ENCODE data around the gene SMIM44.
"Not testable (repeated sequence)": the region's sequence is repeated elsewhere in the genome, so short reads cannot be mapped to it uniquely, and the experiment has no call there.

The SMIM44 gene

DNA sequence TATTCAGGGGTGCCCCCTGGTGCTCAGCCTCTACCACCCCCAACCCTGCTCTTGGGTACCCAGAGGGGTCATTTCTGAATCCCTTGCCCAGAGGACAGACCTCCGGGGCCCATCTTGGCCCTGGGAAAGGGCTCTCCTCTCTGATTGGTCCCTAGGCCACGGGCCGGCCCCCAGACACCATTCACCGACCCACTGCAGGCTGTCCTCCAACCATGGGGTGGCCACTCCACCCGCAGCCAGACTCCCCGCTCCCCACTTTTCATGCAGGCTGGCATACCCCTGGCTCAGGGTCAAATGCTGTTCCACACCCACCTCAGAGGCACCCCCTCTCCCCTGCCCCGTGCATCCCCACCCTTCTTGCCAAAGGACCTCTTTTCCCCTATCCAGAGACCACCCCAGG lies 17.7 kb downstream of the SMIM44 start:
- no peak for DNase-seq (ENCODE audit: low read depth, low spot score)
- no peak overlapping the region for H3K4me3 ChIP-seq (ENCODE audit: low read length)

DNA sequence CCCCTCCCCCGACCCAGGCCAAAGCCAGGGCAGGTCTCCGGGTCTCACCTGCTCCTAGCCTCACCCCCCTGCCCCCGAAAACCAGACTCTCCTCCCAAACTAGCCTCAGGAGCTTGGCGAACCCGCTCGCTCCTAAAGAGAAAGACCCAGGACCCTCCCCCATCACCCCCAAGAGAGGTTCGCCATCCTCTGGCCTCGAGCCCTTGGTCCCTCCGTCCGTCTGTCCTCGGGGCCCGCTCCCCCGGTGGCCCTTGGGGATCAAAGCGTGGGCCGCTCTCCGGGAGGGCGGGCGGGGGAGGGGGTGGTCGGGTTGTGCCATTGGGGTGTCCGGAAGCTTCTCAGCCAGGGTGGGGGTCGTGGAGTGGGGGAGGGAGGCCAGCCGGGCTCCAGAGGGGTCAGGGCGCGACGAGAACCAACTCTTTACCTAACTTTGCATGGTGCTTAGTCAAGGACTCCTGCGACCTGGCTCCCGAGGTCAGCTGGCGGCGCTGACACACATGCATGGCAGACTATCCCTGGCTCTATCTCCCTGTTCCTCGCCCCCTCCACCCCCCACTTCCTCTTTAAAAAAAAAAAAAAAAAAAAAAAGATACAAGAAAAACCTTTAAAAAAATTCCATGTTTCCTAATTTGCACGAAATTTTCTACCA lies 18.5 kb downstream of the SMIM44 start:
- no peak overlapping the region for H3K4me3 ChIP-seq (ENCODE audit: low read length)
- DNase-seq (ENCODE audit: low read depth, low spot score): no peak

DNA sequence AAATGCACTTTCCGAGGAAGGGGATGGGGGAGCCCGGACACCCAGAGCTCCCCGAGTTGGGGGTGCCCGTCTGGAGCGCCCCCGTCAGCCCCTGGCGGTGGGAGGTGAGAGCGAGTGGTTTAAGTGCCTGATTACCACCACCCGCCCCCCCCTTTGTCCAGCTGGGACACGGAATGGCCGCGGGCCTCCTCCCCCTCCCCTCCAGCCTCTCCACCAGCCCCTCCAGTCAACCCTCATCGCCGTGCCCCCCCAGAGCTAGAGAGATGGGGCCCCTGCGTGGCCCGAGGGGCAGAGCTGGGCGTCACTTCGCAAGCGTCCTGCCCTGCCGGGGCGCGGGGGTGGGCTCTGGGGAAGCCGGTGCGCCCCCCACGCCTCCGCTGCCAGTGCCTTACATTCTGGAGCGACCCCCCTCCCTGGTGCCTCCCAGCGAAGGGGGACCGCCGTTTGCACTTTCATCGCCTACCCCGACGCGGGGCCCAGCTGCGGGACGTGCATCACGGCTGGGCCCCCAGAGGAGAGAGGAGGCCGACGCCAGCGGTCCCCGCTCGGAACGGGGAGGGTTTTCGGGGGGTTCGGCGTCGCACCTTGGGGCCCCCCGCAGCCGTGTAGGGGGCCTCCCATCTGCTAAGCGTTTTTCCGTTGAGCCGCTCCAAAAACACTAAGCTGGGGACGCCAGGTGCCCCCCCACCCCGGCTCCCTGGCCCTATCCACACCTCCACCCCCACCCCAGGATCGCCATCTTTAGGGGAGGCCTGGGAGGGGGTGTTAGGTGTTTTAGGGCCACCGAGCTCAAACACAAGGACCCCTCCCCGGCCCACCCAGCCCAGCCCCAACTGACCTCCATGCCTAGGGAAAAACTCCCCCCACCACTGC lies 19.3 kb downstream of the SMIM44 start:
- DNase-seq (ENCODE audit: low read depth, low spot score): no peak
- no peak overlapping the region for H3K4me3 ChIP-seq (ENCODE audit: low read length)

DNA sequence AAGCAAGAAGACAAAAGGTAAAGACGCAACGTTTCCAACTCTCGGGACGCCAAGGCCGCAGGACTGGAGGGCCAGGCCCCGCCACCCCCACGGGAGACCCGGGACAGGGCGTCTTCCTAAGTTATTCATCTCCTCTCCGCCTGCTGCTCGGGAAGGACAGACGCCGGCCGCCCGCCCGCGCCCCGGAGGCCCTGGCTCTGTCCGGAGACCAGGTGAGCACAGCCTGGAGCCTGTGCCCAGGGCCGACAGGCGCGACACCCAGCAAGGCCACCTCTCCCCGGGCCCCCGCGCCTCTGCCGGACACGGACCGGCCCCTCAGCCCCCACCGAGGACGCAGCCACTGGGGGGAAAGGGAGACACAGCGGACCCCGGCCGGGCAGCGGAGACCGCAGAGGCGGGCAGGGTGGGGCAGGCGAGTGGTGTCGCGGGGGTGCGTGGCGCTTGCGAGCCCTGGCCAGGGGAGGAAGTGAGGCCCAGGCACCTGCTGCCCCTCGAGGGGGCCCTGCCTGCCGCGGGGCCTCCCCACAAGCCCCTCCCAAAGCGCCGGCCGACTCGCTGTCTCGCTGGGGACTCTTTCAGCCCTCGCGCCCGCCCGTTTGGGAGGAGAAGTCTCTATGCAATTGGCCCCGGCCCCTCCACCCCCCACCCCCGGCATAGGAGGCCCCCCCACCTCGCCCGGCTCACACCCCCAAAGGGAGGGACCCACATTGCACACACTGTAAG lies 20.1 kb downstream of the SMIM44 start:
- no peak for DNase-seq (ENCODE audit: low read depth, low spot score)
- no peak overlapping the region for H3K4me3 ChIP-seq (ENCODE audit: low read length)

DNA sequence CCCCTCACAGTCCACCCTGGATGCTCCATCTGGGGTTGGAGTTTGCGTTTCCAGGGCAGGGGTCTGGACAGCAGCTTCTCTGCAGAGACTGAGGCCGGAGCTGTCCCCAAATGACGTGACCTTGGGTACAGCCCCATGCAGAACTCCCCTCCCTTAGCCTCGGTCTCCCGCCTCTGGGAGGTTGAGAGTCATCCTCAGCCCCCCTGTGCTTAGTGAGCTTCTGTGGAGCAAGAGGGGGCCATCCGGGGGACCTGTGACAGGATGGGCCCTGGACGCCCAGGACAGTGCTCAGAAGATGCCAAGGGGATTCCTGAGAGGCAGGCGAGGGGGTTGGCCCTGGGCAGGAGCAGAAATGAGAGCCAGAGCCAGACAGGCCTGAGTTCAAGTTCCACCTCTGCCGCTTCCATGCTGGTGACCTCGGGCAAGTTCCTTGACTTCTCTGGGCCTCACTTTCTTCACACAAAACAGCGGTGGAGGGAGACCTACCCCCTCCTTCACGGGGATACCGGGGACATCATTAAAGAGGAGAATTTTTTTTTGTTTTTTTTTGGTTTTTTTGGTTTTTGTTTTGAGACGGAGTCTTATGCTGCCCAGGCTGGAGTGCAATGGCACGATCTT lies 23.2 kb downstream of the SMIM44 start:
- H3K4me3 ChIP-seq (ENCODE audit: low read length): no peak overlapping the region
- DNase-seq (ENCODE audit: low read depth, low spot score): no peak

DNA sequence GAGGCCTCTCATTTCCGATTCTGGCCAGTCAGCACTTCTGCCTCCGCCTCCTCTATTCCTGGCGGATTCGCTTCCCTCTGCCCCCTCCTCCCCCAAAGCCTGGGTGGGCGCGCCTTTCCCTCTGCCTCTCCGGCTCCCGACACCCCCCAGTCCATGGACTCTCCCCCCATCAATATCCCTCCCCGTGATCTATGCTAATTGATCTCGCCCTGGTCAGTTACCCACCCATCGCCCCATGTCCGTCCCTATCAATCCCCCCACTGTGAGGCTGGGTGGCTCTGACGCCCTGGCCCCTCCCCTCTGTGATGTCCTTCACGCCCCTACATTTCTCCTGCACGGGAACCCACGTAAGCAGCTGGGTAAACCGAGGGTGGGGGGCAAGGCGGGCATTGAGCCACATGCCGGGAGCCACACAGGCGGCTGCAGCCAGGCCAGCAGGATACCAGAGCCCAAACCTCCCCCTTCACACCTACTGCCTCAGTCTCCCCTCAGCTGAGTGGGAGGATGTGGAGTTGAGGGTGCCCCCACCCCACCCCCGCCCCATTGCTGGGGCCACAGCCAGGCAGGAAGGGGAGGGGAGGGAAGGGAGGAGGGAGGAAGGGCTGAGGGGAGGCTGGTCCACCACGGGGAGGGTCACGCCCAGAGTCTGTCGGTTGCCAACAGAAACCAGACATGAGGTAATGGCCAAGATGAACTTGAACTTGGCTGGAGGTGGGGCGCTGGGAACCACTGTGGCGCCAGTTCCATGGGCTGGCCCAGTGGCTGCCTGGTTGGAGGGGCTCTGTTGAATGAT lies 24.0 kb downstream of the SMIM44 start:
- no peak overlapping the region for H3K4me3 ChIP-seq (ENCODE audit: low read length)

DNA sequence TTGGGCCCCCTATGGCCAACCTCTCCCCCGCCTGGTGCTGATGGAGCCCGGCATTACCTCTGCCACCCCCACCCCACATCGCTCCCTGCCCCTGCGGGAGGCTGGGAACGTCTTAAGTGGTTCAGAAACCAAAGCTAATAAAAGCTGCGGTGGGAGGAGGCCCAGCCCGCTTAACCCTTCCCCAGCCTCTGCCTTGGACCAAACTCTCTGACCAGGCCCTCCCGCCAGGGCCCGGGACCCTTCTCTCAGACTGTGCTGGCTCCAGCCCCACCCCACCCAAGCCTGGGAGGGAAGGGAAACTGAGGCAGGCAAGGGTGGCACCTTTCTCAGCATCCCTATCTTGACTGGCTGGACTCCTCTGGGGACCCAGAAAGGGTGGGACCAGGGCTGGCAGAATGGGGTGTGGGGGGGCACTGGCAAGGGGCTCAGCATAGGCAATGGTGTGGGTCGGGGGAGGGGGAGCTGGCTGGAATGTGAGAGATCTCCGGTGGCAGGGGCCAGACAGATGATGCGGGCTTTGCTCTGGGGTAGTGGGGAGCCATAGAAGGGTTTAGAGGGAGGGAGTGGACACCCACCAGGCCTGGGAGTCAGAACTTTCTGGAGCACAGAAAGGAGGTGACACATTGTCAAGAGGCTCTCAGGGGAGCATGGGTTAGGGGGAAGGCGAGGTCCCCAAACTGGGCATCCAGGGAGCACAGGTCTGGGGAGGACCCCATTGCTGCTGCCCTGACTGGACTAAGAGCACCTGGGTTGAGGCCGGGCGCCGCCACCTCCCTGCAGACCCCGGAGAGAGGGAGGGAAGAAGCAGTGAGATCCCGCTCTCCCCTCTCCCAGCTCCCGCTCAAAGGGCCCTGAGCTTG lies 24.8 kb downstream of the SMIM44 start:
- DNase-seq (ENCODE audit: low read depth, low spot score): no peak
- no peak overlapping the region for H3K4me3 ChIP-seq (ENCODE audit: low read length)

More for the DNA sequence above, 24.0 kb downstream of the SMIM44 start:
- no peak for DNase-seq (ENCODE audit: low read depth, low spot score)

DNA sequence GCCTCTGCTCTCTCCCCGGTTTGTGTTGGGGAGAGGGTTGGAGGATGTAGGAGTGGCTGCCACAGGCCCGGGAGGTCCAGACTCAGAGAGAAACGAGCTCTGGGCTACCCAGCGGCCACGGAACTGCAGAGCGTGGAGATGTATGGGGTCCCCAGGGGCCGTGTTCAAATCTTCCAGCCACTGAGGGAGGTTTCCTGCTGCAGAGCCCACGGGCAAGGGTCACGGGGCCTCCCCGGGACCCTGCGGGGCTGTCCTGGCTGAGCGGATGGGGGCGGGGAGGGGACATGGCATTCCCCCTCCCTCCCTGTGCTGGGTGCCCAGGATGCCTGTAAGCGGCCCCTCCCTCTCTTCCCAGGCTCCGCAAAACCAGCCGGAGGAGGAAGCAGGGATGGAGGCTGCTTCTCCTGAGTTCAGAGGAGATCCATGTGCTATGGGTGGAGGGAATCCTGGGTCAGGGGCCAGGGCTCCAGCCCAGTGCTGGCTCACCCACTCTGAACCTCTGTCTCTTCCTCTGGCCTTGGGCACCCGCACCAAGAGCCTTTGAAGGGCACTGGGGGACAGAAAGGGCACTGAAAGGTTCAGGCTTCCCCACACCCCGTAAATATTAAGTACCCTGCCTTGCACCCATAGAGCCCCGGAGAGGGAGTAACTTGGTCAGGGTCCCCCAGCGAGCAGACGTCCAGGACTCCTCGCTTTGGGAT lies 25.6 kb downstream of the SMIM44 start:
- H3K4me3 ChIP-seq (ENCODE audit: low read length): no peak overlapping the region
- no peak for DNase-seq (ENCODE audit: low read depth, low spot score)

DNA sequence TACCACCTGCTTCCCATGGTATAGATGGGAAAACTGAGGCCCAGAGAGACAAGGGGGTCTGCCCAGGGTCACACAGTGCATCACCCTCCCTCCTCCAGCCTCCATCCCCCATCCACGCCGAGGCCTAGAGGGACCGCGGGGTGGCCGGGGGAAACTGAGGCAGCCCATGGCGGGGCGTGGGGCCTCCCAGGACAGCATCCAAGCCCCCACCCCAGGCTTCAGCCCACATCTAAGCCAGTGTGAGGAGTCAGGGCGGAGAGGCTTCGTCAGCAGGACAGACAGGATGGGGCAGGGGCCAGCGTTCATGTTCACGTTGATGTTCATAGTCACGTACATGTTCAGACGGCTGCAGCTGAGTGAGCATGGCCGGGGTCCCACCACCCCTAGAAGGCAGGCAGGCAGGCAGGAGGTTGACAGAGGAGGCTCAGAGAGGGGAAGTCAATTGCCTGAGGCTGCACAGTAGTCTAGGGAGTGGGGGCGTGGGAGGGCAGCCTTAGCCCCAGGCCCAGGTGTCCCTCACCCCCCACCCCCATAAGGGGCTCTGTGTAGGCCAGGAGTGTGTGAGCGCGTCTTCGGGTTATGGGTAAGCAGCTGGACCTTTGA lies 26.2 kb downstream of the SMIM44 start:
- no peak for DNase-seq (ENCODE audit: low read depth, low spot score)
- no peak overlapping the region for H3K4me3 ChIP-seq (ENCODE audit: low read length)

DNA sequence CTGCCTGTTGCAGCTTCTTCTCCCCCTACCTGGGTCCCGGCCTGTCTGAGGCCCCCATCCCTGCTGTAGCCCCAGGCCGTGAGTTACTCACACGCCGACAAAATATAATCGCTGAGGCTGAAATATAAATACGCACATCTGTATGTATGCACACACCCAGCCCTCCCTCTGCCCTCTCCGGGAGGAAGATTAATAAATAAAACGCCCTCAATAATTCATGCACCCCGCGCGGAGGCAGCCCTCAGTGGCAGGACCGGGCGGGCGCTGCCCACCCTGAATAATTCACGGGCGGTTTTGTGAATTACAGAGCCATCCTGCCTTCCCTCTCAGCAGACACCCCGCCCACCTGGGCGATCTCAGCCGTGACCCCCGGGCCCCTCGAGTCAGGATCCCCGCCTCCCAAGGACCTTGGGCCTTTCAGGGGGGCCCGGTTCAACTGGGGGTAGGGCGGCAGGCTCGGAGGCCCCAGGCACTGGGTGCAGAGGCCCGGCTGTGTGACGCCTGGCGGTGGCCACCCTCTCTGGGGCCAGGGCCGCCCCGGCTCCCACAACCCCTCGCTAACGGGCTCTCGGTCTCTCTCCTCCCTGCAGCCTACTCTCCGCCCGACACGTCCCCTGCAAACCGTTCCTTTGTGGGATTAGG lies 27.2 kb downstream of the SMIM44 start:
- no peak overlapping the region for H3K4me3 ChIP-seq (ENCODE audit: low read length)
- no peak for DNase-seq (ENCODE audit: low read depth, low spot score)

DNA sequence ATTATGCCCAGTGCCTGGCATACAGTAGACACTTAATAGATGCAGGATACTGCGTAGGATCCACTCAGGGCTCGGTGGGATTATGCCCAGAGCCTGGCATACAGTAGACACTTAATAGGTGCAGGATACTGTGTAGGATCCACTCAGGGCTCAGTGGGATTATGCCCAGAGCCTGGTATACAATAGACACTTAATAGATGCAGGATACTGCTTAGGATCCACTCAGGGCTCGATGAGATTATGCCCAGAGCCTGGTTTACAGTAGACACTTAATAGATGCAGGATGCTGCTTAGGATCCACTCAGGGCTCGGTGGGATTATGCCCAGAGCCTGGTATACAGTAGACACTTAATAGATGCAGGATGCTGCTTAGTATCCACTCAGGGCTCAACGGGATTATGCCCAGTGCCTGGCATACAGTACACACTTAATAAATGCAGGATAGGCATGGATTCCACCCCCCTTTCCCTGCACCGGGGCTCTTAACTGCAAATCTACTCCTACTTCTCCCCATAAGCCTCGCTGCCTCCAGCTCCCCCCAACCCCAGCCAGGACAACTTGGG lies 27.8 kb downstream of the SMIM44 start:
- no peak overlapping the region for H3K4me3 ChIP-seq (ENCODE audit: low read length)
- no peak for DNase-seq (ENCODE audit: low read depth, low spot score)

DNA sequence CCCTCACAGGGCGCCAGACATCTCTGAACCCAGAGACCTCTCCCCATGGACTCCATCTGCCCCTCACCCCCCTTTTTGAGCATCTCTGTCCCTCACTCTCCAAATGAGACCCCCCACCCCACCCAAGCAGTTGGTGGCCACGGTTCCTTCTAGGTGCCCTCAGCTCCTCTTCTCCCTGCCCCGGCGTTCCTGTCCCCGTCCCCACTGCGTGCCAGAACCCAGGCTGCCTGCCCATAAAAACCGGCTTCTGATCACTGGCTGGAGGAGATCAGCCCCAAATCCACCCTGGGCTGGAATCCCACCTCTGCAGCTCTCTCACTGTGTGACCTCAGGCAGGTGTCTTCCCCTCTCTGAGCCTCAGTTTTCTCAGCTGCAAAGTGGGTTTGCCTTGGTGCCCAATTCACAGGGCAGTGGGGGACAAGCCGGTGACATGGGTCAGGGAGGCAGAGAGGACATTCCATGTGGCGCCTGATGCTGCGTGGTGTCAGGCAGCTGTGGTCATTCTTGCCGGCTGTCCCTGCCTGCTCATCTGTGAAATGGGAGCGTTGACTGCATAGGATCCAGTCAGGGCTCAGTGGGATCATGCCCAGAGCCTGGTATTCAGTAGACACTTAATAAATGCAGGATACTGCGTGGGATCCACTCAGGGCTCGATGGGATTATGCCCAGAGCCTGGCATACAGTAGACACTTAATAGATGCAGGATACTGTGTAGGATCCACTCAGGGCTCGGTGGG lies 28.4 kb downstream of the SMIM44 start:
- no peak for DNase-seq (ENCODE audit: low read depth, low spot score)
- H3K4me3 ChIP-seq (ENCODE audit: low read length): no peak overlapping the region

DNA sequence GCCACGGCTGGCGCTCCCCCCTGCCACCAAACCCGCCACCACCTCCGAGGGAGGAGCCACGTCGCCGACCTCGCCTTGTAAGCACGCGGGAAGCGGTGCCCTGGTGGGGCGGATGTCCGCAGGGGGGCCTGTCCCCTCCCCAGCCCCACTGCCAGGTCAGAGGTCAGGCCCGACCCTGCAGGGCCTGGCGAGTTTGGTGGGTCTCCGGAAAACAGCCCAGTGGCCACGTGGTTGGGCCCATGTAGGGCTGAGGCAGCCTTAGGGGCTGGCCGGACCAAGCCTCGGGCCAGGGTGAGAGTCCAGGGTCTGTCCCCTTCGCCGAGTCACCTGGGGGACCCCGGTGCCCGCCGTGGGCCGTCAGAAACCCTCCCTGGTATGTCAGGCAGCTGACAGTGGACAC lies 29.4 kb downstream of the SMIM44 start:
- H3K4me3 ChIP-seq (ENCODE audit: low read length): no peak overlapping the region
- no peak for DNase-seq (ENCODE audit: low read depth, low spot score)

DNA sequence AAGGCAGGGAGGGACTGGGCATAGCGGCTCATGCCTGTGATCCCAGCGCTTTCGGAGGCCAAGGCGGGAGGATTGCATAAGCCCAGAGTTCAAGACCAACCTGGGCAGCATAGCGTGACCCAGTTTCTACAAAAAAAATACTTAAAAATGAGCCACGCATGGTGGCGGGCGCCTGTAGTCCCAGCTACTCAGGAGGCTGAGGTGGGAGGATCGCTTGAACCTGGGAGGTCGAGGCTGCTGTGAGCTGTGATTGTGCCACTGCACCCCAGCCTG lies 30.4 kb downstream of the SMIM44 start:
- not testable (repeated sequence) for H3K4me3 ChIP-seq (ENCODE audit: low read length); DNase-seq (ENCODE audit: low read depth, low spot score)

DNA sequence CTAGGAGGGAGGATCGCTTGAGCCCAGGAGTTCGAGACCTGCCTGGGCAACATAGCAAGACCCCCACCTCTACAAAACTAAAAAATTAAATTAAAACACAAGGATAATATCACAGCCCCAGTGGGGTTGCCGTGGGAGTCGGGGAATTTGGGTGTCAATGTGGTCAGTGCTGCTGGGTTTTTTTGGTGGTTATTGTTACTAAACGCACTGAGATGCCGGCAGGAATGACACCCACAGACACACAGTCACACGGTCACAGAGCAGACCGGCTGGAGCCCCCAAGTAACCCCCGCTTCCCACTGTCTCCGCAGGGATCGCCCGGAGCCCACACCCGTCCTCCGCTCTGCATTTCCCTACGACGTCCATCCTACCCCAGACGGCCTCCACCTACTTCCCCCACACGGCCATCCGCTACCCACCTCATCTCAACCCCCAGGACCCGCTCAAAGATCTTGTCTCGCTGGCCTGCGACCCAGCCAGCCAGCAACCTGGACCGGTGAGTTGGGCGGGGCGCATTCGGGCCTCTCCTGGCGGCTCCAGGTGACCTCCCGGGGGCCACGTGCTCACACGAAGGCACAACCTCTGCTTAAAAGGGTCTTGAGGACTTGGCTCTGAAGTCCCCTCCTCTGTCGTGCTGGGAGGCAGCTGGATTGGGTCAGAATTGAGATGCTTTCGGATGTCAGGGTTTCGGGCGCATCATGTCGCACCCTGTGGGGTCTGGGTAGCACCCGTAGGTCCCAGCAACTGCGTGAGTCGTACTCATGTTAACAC lies 30.9 kb downstream of the SMIM44 start:
- DNase-seq (ENCODE audit: low read depth, low spot score): no peak
- no peak overlapping the region for H3K4me3 ChIP-seq (ENCODE audit: low read length)

Data from Jurkat, Clone E6-1 (cell line).